HG03196 (cell line): ENCODE measurements around the gene PPP1R3G.

Experiments
- ATAC-seq: cut with Tn5 transposase; IDR thresholded peaks from one replicate; pipeline ENCODE4 v1.9.1; 2021; ENCODE audit not compliant: unreplicated experiment

Gene PPP1R3G

DNA sequence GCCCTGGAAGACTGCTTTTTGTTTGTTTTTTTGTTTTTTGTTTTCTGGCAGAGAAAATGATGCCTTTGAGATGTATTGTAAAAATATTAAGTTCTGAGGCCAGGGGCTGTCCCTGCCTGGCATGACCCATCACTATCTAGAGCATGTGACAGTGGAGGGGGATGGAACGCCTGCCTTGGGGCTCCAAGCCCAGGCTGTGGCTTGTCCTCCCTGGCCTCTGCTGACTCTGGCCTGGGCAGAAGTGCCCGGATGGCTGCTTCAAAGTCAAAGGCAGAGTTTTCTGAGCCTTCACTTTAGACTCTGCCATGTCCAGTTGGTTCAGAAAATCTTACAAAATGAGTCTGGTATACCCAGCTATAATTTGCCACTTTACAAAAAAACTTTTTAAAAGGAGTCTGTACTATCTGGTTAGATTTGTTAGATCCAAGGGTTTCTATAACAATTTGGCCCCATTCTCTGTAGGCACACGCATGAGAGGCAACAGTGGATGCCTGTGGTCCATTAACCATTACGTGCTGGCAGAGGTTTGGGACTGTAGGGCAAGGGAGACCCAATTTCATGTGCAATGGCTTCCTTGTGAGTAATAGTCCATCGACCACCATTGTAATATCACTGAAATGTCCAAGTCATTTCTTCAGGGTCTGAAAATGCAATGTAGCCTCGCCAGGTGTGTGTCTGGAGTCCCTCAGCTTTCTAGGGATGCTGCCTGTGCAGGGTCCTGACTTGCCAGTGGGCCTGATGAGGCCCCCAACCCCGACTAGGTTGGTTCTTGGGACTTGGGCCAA, 8.3 kb downstream of the PPP1R3G start:
- ATAC-seq: no peak

DNA sequence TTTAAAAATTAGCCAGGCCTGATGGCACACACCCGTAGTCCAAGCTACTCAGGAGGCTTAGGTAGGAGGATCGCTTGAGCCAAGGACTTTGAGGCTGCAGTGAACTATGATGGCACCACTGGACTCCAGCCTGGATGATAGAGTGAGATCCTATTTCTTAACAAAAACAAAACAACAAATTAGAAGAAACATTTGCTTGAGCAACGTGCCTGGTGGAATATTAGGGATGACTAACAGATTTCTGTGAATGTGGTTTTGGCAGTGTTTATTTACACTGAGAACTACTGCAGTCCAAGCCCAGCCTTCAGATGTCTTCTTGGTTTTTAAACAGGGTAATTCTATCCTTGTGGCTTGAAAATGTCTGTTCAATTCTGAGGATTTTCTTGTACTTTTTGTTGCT, 9.2 kb downstream of the PPP1R3G start:
- no peak for ATAC-seq

DNA sequence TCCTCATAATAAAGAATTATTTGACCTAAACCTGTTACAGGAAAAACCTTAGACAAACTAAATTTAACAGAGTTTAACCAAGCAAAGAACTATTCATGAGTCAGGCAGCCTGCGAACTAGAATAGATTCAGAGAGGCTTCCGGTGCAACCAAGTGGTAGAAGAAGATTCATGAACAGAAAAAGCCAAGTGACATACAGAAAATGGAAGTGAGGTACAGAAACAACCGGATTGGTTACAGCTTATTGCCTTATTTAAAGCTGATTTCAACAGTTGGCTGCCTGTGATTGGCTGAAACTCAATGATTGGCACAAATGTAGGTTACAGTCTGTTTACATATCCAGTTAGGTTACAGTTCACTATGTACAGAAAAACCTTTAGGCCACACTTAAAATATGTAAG, 10.1 kb downstream of the PPP1R3G start:
- peak; percentile 64 for ATAC-seq

DNA sequence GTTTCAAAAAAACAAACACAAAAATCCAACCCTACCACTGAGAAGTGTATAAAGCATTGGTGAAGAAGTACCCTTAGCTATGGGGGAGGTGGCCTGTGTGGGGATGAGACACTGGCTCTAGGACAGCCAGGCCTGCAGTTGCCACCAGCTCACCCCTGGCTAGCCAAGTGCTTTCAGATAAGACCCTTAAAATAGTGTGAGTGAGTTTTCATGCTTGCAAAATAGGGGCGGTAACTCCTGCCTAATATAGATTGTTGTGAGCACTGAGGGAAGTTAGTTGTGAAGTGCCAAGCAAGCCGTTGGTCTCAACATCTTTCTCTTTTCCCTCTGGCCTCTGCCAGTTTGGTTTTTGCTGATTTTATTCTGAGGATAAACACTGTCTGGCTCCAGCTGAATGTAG, 11.3 kb downstream of the PPP1R3G start:
- no peak for ATAC-seq

DNA sequence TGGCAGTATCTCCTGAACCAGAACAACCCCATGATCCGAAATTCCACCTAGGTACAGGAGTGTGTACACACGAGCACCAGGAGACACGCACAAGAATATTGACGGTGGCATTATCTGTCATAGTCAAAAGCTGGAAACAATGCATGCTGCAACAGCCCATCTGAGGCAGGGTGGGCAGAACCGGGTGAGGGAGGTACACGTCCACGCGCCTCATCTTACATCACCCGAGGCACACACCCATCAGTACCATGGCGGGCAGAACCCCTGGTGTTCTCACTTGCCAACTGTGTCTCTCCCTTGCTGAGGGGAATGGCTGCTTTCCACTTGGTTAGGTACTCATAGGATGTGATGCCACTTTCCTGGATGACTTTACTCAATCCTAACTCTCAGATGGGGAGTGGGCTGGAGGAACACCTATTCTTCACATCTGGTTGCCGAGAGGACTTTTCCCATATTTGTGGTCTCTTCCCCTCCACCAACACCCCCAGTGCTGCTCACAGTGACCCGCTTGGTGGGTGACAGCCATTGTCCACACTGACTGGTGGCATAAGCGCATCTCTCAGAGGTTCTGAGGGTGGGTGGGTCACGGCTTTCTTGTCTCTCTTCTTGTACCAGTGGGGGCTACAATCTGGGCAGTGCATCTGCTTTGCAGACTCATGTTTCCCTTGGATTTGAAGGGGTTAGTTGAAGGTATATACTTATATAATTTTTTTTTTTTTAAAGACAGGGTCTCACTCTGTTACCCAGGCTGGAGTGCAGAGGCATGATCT, 13.5 kb downstream of the PPP1R3G start:
- ATAC-seq: no peak

DNA sequence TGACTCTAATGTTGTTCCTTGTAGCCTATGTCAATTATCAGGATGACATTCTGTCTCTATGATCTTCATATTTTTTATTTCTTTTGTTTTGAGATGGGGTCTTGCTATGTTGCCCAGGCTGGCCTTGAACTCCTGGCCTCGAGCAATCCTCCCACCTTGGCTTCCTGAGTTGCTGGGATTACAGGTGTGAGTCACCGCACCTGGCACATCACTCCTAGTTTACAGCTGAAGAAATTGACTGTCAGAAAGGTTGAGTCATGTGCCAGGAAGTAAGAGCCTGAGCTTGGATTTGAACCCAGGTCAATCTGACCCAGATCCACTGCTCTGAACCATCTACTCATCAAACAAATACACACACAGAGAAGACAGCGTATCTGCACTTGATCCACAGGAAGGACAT, 14.4 kb downstream of the PPP1R3G start:
- no peak for ATAC-seq

DNA sequence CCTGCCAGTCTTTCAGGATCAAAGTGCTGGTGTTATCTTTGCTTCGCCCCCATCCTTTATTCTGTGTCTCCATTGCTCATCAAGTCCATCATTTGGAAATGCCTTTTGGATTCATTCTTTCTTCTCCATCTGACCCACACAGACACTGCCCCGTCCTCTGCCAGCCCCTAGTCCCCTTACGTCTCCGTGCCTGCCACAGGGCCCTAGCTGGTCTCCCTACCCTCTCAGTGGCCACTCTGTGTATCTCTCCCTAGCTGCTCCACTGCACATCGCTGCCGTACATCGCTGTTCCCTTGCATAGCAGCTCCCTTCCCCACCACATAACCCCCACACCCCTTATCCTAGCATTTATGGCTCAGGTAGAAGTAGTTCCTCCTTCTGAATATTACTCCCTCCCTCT, 15.7 kb downstream of the PPP1R3G start:
- no peak for ATAC-seq

DNA sequence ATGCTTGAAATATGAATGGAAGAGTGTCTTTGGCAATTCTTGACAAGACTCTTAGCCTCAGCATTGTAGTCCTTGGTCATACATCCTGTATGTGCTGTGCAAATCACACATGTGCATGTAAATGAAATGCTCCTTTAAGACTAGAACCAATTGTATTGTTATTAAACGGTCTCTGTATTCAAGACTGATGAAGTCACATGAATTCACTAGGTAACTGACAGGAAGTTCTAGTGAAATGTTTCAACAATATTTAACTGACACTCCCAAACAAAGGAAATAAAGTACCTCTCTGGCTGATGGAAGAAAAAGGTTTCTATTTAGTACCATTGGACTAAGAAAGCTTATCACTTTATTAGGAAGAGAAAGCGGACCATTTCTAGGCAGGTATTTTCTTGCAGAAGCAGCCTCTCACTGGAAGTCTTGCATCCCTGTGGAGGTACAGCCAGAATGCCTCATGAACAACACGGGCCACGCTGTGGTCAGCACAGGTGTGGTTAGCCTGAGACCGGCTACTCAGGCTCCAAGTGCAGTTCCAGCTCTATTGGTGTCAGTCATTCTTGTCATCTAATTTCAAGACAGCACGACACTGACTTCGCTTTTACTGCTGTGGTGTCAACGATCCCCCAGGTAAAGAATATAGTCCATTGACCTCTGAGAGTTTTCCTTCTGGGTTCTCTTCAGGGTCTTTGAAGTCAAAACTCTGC, 17.3 kb downstream of the PPP1R3G start:
- no peak for ATAC-seq

DNA sequence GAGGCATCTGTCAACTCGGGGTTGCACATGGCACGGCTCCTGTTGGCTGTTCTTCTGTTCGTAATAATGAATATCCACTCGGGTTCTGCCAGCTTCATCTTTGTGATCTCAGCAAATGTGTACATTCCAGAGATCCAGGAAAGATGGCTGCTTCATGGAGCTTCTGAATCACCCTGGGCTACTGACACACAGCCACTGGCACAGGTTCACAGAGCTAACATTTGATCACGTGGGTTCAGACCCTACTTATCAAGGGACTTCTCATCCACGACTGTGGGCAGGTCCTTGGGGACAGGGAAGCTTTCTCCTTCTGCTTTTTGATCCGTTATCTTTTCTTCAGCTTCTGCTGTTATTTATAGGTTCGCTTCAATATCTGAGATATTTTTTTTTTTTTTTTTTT, 18.1 kb downstream of the PPP1R3G start:
- no peak for ATAC-seq

DNA sequence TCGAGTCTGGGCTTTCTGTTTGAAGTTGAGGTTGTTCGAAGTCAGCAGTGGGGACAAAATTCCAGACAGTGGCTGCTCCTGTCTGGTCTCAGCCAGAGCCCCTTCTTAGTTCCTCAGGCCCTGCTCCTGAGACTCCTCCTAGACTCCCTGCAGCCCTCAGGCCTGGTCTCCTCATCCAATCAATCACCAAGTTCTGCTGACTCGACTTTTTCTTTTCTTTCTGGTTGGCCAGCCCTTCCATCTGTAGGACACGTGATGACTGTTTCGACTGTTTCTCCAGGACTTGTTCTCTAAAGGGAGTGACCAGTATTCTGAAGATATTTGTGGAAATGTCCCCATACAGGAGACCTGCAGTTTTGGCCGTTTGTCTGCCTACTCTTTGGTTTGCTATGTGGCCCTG, 19.5 kb downstream of the PPP1R3G start:
- no peak for ATAC-seq

DNA sequence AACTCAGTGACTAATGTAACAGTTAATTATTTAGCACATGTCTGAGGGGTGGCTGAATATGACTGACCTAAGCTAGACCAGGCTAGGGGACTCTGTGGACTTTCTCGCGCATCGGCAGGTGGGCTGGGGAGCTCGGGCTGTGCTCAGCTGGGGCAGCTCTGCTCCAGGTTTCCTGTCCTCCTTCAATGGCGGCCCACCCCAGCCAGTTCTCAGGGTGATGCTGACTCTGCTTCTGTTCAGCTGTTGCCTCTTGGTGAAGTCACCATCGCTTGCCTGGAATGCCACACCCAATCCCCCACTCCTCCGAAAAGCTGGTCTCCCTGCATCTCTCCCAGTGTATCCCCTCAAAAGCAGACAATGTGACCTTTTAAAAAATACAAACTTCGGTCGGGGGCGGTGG, 20.0 kb downstream of the PPP1R3G start:
- ATAC-seq: no peak

DNA sequence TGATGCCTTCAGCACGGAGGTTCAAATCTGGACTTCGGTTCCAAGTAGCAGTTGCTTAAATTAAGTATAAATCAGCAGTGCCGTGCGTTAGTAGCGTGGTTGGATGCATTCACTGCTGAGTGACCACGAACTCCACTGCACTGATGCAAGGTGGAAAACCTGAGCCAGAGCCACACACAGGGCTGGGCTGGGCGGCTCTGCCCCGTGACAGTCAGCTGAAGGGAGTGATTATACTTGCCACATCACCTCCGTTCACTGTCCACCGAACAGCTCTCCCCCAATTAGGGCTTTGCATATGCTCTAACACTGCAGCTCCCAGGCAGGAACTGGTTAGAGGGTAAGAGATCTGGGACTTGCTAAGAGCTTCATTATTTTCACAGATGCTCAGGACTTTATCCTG, 22.2 kb downstream of the PPP1R3G start:
- no peak for ATAC-seq

DNA sequence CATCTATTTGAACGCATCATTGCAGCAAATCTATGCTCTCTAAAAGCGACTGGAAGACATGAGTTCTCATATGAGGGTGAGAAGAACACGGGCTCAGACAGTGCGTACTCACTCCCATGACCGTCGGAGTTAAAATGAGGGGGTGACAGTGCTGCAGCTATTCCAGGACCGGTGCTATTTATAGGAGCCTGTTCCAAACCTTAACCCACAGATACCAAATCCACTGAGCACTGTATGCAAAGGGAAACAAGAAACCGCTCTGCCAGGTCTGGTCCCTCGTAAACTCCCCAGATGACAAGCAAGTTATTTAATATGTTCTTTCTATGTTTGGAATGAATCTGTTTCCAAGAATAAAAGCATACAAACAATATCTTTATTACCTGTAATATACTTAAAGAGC, 22.9 kb downstream of the PPP1R3G start:
- ATAC-seq: no peak

DNA sequence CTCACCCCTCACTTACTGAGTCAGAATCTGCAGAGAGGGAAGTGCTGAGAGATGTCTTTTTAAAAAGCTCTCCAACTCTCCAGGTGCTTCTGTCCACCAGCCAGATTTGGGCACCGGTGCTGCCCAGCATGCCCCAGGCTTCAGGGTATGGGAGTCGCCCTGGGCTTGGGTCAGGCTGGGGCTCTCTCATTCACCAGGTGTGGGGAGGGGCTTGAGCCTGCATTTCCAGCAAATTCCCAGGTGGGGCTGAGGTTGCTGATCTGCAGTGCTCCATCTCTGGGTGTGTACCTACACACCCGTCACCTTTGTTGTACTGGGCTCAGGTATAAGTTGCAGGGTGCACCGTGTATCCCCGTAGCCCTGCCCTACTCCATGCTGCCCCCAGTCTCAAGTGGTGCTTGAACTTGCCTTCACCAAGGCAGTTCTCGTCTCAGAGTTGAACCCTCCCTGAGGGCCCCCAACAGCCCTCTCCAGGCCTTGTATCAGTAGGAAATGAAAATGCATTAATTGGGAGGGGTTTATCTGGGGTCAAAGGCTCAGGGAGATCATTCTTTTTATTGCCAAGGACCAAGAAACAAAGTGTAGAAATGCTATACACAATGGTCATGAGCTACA, 23.5 kb downstream of the PPP1R3G start:
- no peak for ATAC-seq

DNA sequence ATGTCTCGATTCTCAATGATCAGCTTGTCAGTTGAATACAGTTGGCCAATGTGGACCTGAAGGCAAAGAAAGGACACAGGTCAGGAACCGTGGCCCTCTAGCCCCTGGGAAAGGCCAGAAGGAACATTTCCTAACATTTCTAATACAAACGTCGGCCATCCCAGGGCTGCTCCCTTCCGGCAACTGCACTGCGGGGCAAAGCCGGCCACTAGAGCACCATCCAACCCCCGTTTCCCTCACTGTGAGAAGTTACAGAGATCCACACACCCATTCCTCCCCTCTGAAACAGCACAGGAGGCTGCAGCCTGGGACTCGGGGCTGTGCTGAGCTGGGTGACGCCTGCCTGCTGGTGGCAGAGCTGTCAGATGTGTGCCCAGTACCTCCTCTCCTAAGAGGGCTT, 24.3 kb downstream of the PPP1R3G start:
- no peak for ATAC-seq

DNA sequence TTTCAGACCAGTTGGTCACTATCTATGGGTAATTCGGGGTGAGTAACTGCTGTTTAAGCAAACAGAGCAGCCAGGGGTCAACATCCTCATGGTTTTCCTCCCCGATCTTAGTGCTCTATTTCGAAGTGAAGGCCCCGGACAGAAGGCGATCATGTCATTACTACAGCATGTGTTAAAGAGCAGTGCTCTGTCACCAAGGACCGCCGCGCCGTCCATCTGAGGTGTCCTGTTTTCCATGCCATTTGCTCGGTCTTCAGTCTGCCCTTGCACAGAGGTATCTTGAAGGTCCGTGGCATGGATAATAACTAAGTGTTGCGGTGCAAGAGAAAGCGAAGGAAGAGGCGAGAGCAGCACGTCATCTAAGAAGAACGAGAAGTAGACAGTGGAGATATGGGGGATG, 25.1 kb downstream of the PPP1R3G start:
- ATAC-seq: no peak

DNA sequence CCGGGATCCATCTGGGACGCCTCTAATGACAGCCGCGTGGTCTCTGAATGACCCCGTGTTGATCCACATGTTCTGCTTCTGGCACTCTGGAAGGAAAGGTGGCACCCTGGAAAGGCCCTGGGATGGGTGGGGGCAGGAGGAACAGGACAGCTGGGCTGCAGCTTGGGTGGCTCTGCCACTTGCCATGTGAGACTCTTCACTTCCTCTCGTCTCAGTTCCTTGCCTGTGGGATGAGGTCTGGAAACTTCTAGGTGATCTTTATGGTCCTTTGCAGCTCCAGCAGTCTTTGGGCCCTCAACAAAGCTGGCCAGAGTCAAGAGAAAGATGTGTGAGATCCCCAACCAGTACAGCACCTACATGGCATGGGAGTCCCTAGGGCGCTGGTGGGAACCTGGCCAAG, 26.5 kb downstream of the PPP1R3G start:
- no peak for ATAC-seq

DNA sequence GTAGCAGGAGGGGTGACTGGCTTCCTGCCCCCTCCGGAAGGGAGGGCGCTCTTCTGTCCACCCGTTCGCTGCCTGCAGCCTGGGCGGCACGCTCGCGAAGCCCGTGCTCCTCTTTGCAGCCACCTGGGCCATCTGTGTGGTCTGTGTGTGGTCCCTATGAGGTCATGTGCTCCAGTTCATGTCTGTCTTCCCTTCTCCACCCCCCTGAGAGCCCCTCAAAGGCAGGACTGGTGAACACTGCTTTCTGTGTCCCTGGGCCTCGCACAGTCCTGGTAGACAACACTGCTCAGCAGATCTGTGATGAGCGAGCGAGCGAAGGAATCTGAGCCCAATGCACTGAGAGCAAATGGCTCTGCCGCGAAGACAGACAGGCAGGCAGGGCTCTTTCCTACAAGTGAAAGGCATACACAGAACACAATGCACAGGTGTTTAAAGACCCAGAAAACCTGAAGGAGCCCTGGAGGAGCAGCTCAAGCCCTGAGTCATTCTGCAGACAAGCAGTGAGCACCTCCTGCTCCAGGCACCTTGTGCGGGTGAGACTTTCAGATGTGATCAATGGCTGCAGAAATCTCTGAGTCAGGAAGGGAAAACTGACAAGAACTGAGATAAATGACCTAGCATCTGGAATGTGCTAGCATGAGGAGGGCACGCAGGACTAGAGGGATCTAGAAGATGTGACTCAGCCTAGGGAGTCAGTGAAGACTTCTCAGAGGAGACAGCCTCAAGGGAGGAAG, 27.1 kb downstream of the PPP1R3G start:
- no peak for ATAC-seq

DNA sequence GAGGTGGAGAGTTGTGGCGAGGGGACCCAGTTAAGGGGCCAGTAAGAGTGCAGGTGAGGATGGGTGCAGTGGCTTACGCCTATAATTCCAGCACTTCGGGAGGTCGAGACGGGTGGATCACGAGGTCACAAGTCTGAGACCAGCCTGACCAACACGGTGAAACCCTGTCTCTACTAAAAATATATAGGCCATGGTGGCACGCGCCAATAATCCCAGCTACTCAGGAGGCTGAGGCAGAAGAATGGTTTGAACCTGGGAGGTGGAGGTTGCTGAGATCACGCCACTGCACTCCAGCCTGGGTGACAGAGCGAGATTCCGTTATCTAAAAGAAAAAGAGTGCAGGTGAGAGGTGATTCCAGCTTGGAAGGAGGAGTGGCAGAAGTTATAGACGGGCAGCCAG, 28.0 kb downstream of the PPP1R3G start:
- ATAC-seq: no peak

DNA sequence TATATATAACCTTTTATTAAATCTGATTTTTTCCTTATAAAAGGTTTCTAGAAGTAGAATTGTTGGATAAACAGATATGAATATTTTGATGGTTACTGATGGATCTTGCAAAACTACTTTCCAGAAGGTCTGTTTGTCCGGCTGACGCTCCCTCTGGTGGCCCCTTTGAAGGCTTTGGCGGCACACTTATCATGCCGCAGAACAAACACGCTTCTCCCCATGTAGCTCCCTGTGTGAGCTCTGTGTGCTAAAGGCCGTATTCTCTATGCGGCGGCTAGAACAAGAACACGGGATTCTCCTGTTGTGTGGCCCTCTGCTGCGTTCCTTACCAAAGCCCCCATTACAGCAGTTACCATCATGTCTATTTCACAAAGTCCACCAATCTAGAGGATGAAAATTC, 30.0 kb downstream of the PPP1R3G start:
- ATAC-seq: no peak
